Hindlimb muscle (tissue), 1 donor: ENCODE measurements around the gene SMAD2. TPM values are rescaled to one million over a fixed set of nuclear protein-coding genes. Genes with fewer than 3 reads are reported as not detected.
"Not testable (repeated sequence)": the region's sequence is repeated elsewhere in the genome, so short reads cannot be mapped to it uniquely, and the experiment has no call there.

ENCODE experiments used
- DNase-seq: peaks from one replicate; pipeline ENCODE4 v3.0.0-alpha.2; 2013
- polyA plus RNA-seq: library from polyadenylated mRNA; unstranded; fragments of 120-200 nt; gene quantifications from one replicate; pipeline ENCODE4 v1.2.1, GENCODE V29; 2013; ENCODE audit not compliant: insufficient read length

The SMAD2 gene
- polyA plus RNA-seq, 1 donor: 60.7 TPM

- no peak for DNase-seq
Observed at GRCh38 chr18:47832348-47832747, 98.1 kb downstream of the SMAD2 start.

DNA sequence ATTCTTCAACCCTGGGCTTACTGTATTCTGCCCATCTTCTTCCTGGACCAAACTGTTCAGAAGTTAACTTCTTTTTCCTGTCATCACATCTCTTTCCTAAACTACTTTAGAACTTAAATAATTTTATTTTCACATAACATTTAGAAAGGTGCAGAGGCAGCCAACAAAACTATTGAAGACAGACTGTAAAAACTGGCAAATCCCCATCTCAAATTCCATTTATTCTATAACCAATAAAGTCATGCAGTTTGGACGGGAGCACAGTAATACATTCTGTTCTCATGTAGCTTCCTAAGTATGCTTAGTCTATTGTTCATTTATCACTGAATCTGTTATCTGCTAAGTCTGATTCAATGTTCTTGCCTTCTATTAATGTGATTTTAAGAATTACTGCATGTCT lies 99.1 kb downstream of the SMAD2 start:
- DNase-seq: no peak

DNA sequence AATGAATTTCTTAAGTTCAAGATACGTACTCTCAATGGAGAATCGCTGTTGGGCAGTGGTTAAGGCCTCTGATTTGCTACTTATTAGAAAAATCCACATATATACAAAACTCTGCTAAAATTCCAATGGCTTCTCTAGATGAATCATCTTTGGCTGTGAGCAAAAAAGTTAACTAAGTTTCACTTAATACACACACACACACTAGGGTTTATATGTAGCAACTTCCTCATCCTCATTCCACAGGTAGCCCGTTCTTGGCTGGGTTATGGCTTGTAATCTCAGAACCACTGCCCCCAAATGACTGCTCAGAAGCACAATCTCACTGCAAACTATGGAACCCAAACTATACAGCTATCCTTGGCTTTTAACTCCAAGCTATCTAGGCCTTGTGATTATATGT lies 99.7 kb downstream of the SMAD2 start:
- no peak for DNase-seq

DNA sequence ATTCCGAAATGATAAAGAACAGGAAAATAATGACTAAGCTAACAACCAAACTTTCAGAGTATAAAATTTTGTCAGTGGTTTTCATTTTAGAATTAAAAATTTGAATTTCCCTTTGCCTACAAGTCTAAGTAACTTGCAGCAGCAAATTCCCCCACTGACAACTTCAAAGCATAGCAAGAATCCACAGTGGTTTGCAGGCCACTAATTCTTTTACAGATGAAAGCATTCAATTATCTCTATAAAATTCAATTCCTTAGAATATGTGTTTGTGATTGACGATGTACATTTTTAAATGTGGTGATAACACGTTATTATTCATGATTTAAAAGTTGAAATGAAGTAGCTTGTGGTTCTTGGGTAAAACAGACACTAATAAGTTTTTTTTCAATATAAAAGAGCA lies 100.6 kb downstream of the SMAD2 start:
- DNase-seq: no peak

- DNase-seq: not testable (repeated sequence)
Observed at GRCh38 chr18:47828031-47828430, 102.4 kb downstream of the SMAD2 start.

- DNase-seq: no peak
Observed at GRCh38 chr18:47826157-47827074, 104.0 kb downstream of the SMAD2 start.

DNA sequence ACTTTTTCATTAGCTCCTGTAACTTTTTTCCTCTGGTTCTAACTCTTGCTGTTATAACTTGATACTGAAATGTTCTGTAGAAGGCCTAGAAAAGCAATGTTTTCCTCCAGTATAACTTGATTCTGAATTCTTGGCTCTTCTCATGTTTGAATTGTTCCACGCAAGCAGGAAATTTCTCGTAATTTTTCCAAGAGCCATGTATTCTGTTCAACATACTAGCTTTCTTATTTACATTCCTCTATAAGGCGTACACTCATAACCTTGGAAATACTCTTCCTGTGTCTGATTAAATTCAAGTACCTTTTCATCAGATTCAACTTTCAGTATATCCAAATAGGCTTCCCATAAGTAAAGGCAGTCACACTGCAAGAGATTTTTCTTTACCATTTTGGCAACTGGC lies 109.1 kb downstream of the SMAD2 start:
- DNase-seq: no peak

DNA sequence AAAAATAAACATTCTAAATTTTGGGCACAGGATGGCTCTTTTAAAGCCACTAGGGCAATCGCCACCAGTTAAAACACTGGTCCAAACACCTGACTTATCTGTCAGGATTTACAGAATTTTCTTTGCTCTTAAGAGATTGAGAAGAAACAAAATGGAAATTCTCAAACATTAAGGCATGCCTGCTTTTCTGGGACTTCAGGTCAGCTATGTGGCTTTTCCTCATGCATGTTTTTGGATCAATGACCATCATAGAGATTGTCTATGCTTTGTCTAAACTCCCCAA lies 112.7 kb downstream of the SMAD2 start:
- no peak for DNase-seq

GRCh38 chr18:47817017-47817794 lies 113.3 kb downstream of the SMAD2 start:
- DNase-seq: no peak

DNA sequence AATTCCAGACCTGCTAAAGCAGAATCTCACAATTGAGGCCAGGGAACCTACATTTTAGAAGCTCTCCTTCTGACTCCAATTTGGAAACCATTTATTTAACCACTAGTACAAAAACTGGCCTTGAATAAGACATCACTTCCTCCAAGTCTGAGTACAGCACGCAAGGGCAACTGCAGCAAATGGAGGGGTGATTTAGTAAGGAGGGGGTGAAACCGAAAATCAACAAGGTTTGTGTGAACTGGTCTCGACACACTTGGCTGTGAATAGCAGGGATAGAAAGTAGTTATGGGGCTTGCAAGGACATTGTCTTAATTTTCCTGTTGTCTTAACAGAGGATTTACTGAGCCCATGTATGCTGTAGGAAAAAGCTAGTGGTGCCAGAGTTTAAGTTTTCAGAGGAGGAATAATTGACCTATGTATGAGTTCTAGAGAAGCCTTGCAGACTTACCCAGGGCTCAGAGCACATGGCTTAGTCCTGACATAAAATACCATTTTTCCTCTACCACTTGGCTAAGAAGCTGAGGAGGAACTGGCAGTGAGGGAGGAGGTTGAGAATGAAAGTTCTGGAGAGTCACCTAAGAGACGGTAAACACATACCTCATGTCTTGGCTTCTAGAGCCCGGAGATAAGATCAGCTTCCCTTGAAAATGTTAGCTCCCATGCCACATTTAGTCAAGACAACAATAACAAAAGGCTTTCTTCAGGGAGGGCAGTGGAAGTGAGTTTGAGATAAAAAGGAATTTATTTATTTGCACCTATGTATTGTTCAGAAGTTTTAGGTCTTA lies 114.8 kb downstream of the SMAD2 start:
- no peak for DNase-seq

DNA sequence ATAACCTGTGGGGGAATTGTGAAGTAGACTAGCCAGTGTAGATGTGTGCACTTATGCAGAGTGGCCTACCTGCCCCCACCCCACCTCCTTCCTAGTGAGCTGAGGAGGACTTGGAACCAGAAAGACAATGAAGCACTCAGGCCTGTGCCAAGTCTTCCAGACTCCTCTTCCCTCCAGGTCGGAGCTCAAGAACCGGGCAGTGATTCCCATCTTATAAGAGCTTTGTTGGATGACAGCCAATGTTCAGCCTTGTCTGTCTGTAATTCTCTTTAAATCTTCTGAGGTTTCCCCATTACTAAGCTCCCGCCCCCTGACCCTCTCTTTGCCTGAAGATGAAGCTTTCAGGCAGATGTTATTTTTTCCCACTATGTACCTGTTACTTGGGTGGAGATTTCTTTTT lies 121.0 kb downstream of the SMAD2 start:
- DNase-seq: no peak

- no peak for DNase-seq
Observed at GRCh38 chr18:47802802-47803201, 127.7 kb downstream of the SMAD2 start.

- no peak for DNase-seq
Observed at GRCh38 chr18:47801817-47802216, 128.6 kb downstream of the SMAD2 start.

GRCh38 chr18:47800756-47801155 lies 129.7 kb downstream of the SMAD2 start:
- DNase-seq: no peak

GRCh38 chr18:47800248-47800647 lies 130.2 kb downstream of the SMAD2 start:
- DNase-seq: no peak

DNA sequence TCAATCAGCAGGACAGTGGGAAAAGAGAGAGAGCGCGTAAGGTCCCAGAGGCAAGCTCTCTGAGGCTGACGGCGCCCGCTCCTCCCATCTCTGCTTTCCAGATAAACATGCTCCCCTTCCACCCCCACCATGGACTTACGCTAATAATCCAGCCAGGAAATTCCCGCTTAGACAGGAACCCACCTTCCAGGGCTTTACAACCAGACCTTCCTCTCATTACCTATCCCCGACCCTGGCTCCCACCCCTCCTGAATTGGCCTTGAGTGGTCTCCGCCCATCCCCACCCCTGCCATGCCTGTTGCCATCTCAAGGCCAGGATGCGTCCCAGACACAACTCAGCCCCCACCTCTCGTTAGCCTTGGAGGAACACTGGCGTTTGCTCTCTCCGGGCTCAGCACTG lies 131.1 kb downstream of the SMAD2 start:
- no peak for DNase-seq

DNA sequence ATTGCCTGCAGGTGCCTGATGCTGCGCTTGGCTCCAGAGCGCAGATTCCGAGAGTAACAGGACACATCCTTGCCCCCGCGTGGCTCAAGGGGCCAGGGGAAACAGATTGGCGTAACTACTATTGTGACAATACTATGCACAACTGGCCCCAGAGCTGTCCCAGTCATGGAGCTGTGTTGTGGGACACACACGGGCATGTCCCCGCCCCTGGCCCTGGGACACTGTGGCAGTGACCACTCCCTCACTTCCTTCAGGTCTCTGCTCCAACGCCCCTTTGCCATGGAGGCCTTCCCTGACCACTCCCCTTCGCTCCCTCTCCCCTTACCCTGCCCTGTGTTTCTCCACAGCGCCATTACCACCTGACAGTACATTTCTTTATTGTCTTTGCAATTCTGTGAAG lies 132.1 kb downstream of the SMAD2 start:
- no peak for DNase-seq

- no peak for DNase-seq
Observed at GRCh38 chr18:47797126-47797525, 133.3 kb downstream of the SMAD2 start.

GRCh38 chr18:47795434-47795814 lies 135.0 kb downstream of the SMAD2 start:
- no peak for DNase-seq

DNA sequence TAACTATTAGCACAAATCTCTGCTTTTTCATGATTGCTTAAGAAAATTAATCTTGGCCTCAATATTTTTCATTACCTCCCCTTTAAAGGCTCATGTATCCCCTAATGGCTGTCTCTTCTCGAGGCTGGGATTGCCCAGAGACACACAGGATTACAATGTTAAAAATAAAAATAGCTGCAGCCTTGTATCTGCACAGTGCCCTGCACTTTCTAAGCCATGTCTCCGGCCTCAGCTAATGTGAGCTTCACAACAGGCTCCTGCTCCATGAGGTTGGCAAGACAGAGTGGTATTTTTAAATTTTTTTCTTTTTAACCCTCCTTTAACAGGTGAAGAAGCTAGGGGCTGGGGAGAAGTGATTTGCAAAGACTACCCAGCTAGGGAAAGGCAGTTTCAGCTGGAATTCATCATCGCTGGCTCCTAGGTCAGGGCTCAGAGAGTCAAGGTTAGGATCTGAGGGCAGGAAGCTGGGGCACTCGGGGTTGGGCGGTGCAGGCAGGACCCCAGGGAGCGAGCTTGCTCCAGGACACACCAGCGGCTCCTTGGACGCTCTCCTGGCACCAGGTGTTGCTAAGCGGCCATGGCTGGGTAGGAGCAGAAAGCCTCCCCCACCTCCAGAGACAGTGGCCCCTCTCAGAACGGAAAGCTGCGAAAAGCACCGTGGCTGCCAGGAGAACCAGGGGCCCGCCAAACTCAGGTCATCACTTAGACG lies 135.6 kb downstream of the SMAD2 start:
- no peak for DNase-seq

GRCh38 chr18:47793609-47794008 lies 136.8 kb downstream of the SMAD2 start:
- DNase-seq: no peak

- DNase-seq: no peak
Observed at GRCh38 chr18:47791461-47791985, 138.9 kb downstream of the SMAD2 start.
